ENCODE results near the gene CDX4.
"Not testable (repeated sequence)": the region's sequence is repeated elsewhere in the genome, so short reads cannot be mapped to it uniquely, and the experiment has no call there.

The CDX4 gene, protein sequence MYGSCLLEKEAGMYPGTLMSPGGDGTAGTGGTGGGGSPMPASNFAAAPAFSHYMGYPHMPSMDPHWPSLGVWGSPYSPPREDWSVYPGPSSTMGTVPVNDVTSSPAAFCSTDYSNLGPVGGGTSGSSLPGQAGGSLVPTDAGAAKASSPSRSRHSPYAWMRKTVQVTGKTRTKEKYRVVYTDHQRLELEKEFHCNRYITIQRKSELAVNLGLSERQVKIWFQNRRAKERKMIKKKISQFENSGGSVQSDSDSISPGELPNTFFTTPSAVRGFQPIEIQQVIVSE

GRCh38 chrX:73446831-73447230 is at the start of gene CDX4:
Gene CDX4, plus strand, starts transcription at chrX:73447053. Its CDS starts 201 bp downstream, at chrX:73447254.
- no peak for DNase-seq (ENCODE audit: extremely low read depth in 1 of 2, low read depth in 1 of 2)

- DNase-seq (ENCODE audit: extremely low read depth in 1 of 2, low read depth in 1 of 2): no peak
Measured at GRCh38 chrX:73398185-73398914, 48.5 kb upstream of the CDX4 start.

DNA sequence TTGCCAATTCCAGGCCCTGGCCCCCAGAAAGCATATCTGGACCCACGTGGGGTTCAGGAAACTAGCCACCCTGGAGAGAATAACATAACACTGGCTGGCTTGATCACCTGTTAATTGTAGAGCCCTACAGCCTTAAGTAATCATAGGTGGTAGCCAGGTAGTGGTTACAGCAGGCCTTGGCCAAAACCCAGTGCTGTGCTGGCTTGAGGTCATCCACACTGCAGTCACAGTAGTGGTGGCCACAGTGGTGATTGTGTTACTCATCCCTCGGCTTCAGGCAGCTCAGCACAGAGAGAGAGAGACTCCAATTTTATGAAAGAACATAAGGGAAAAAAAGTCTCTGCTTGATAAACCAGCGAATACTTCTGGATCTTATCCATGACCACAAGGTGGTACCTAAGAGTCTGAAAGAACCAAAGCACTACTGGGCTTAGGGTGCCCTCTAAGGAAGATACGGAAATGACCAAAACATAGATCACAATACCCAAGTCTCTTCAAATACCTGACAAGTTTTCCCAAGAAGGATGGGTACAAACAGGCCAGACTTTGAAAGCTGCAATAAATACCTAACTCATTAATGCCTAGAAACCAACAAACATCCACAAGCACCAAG is 46.6 kb upstream of the CDX4 start:
- DNase-seq (ENCODE audit: extremely low read depth in 1 of 2, low read depth in 1 of 2): no peak

DNA sequence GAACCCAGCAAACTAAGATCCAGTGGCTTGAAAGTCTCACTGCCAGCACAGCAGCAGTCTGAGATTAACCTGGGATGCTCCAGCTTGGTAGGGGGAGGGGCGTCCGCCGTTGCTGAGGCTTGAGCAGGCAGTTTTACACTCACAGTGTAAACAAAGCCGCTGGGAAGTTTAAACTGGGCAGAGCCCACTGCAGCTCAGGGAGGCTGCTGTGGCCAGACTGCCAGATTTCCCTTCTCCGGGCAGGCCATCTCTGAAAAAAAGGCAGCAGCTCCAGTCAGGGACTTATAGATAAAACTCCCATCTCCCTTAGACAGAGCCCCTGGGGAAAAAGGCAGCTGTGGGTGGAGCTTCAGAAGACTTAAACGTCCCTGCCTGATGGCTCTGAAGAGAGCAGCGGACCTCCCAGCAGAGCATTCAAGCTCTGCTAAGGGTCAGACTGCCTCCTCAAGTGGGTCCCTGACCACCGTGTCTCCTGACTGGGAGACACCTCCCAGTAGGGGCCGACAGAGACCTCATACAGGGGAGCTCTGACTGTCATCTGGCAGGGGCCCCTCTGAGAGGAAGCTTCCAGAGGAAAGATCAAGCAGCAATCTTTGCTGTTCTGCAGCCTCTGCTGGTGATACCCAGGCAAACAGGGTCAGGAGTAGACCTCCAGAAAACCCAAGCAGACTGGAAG is 45.1 kb upstream of the CDX4 start:
- no peak for DNase-seq (ENCODE audit: extremely low read depth in 1 of 2, low read depth in 1 of 2)

DNA sequence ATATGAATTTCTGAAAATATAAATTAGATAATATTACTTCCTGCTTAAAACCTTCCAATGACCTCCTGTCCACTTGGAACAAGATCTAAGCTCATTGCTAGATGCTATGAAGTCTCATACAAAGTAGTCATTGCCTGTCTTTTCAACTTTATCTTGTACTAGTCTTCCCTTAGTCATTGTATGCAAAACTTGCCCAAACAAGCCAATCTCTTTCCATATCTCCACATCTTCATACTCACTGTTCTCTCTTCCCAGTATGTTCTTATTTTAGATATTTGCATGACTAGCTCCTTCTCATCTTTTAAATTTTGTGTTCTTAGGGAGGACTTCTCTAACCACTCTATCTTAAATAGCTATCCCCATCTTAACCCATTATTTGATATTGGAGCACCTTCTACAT is 33.9 kb upstream of the CDX4 start:
- DNase-seq (ENCODE audit: extremely low read depth in 1 of 2, low read depth in 1 of 2): no peak

DNA sequence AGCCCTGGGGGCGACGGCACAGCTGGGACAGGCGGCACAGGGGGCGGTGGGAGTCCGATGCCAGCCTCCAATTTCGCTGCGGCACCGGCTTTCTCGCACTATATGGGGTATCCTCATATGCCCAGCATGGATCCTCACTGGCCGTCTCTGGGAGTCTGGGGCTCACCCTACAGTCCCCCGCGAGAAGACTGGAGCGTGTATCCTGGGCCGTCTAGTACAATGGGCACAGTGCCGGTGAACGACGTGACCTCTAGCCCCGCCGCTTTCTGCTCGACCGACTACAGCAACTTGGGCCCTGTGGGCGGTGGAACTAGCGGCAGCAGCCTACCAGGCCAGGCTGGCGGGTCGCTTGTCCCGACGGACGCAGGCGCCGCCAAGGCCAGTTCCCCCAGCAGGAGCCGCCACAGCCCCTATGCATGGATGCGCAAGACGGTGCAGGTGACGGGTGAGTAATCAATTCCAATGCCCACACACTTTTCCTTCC is 500 bp downstream of the CDX4 start:
- no peak for DNase-seq (ENCODE audit: extremely low read depth in 1 of 2, low read depth in 1 of 2)

- DNase-seq (ENCODE audit: extremely low read depth in 1 of 2, low read depth in 1 of 2): no peak
Measured at GRCh38 chrX:73448379-73448778, 1.5 kb downstream of the CDX4 start.

- DNase-seq (ENCODE audit: extremely low read depth in 1 of 2, low read depth in 1 of 2): no peak
Measured at GRCh38 chrX:73455171-73455570, 8.3 kb downstream of the CDX4 start.

GRCh38 chrX:73457306-73457705 is 10.5 kb downstream of the CDX4 start:
- no peak for DNase-seq (ENCODE audit: extremely low read depth in 1 of 2, low read depth in 1 of 2)

GRCh38 chrX:73468376-73468775 is 21.5 kb downstream of the CDX4 start:
- no peak for DNase-seq (ENCODE audit: extremely low read depth in 1 of 2, low read depth in 1 of 2)

DNA sequence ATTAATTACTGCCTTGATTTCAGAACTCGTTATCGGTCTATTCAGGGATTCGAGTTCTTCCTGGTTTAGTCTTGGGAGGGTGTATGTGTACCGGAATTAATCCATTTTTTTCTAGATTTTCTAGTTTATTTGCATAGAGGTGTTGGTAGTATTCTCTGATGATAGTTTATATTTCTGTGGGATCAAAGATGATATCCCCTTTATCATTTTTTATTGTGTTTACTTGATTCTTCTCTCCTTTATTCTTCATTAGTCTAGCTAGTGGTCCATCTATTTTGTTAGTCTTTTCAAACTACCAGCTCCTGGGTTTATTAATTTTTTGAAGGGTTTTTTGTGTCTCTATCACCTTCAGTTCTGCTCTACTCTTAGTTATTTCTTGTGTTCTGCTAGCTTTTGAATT is 32.1 kb downstream of the CDX4 start:
- no peak for DNase-seq (ENCODE audit: extremely low read depth in 1 of 2, low read depth in 1 of 2)

- no peak for DNase-seq (ENCODE audit: extremely low read depth in 1 of 2, low read depth in 1 of 2)
Measured at GRCh38 chrX:73481521-73481920, 34.7 kb downstream of the CDX4 start.

DNA sequence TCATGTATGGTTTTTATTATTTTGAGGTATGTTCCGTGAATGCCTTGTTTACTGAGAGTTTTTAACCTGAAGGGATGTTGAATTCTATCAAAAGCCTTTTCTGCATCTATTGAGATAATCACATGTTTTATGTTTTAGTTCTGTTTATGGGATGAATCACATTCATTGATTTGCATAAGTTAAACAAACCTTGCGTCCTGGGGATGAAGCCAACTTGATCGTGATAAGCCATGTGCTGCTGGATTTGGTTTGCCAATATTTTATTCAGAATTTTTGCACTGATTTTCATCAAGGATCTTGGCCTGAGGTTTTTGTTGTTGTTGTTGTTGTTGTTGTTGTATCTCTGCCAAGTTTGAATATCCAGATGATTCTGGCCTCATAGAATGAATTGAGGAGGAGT is 43.8 kb downstream of the CDX4 start:
- no peak for DNase-seq (ENCODE audit: extremely low read depth in 1 of 2, low read depth in 1 of 2)

DNA sequence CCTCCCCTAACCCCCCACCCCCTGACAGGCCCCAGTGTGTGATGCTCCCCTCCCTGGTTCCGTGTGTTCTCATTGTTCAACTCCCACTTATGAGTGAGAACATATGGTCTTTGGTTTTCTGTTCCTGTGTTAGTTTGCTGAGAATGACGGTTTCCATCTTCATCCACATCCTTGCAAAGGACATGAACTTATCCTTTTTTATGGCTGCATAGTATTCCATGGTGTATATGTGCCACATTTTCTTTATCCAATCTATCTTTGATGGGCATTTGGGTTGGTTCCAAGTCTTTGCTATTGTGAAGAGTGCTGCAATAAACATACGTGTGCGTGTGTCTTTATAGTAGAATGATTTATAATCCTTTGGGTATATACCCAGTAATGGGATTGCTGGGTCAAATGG is 45.3 kb downstream of the CDX4 start:
- not testable (repeated sequence) for DNase-seq (ENCODE audit: extremely low read depth in 1 of 2, low read depth in 1 of 2)
